ENCODE measurements around the gene CWC22.

The CWC22 gene

GRCh38 chr2:179915395-179915992 lies 91.6 kb downstream of the CWC22 start:
- H3K4me3 Mint-ChIP-seq = no peak overlapping the region
- no peaks in the 10 kb centered on the region for H3K36me3 Mint-ChIP-seq (ENCODE audit: low read depth)
- no peaks in the 10 kb centered on the region for H3K9me3 Mint-ChIP-seq
- TF ChIP-seq CTCF (IDR thresholded peaks at IDR 0.05; ENCODE audit: unreplicated experiment in 3 of 3) = no peak
- no peak overlapping the region for H3K27ac Mint-ChIP-seq
- no peaks in the 10 kb centered on the region for H3K27me3 Mint-ChIP-seq (ENCODE audit: low read depth)
- no peaks in the 10 kb centered on the region for H3K4me1 Mint-ChIP-seq

GRCh38 chr2:179913809-179914208 lies 93.3 kb downstream of the CWC22 start:
- Mint-ChIP-seq H3K9me3 (no peaks in the 10 kb centered on the region), H3K27me3 (ENCODE audit: low read depth) (peaks cover 3% of the 10 kb centered on the region), H3K4me3 (no peak overlapping the region), H3K27ac (no peak overlapping the region), H3K4me1 (no peaks in the 10 kb centered on the region), H3K36me3 (ENCODE audit: low read depth) (no peaks in the 10 kb centered on the region)
- TF ChIP-seq CTCF (IDR thresholded peaks at IDR 0.05; ENCODE audit: unreplicated experiment in 3 of 3) = no peak

- Mint-ChIP-seq H3K27me3 (ENCODE audit: low read depth) (peaks cover 3% of the 10 kb centered on the region), H3K9me3 (no peaks in the 10 kb centered on the region), H3K27ac (no peak overlapping the region), H3K4me1 (no peaks in the 10 kb centered on the region), H3K4me3 (no peak overlapping the region), H3K36me3 (ENCODE audit: low read depth) (no peaks in the 10 kb centered on the region)
- no peak for TF ChIP-seq CTCF (IDR thresholded peaks at IDR 0.05; ENCODE audit: unreplicated experiment in 3 of 3)
These were observed 95.5 kb downstream of the CWC22 start for GRCh38 chr2:179911569-179911968.

GRCh38 chr2:179910735-179911113 lies 96.4 kb downstream of the CWC22 start:
- Mint-ChIP-seq H3K9me3 (no peaks in the 10 kb centered on the region), H3K36me3 (ENCODE audit: low read depth) (no peaks in the 10 kb centered on the region), H3K27me3 (ENCODE audit: low read depth) (peaks cover 3% of the 10 kb centered on the region), H3K4me1 (no peaks in the 10 kb centered on the region), H3K27ac (no peak overlapping the region), H3K4me3 (no peak overlapping the region)
- TF ChIP-seq CTCF (IDR thresholded peaks at IDR 0.05; ENCODE audit: unreplicated experiment in 3 of 3) = no peak

- Mint-ChIP-seq H3K27ac (no peak overlapping the region), H3K4me3 (no peak overlapping the region), H3K36me3 (ENCODE audit: low read depth) (no peaks in the 10 kb centered on the region), H3K9me3 (no peaks in the 10 kb centered on the region), H3K4me1 (no peaks in the 10 kb centered on the region), H3K27me3 (ENCODE audit: low read depth) (peaks cover 3% of the 10 kb centered on the region)
- no peak for TF ChIP-seq CTCF (IDR thresholded peaks at IDR 0.05; ENCODE audit: unreplicated experiment in 3 of 3)
These were observed 97.0 kb downstream of the CWC22 start for GRCh38 chr2:179909845-179910734.
